Gastroesophageal sphincter (tissue), 4 donors: ENCODE measurements around the gene ACVR1B. TPM values are rescaled to one million over a fixed set of nuclear protein-coding genes. Genes with fewer than 3 reads are reported as not detected.

Experiments used
- ATAC-seq: fragments of 150-250 bp; one replicate; pipeline ENCODE4 v1.9.1; 2016; ENCODE audit warnings: mild to moderate bottlenecking, moderate library complexity
- H3K27ac ChIP-seq, 4 donors: fragments of 200-600 bp; sonication (generic) in 3 of 4; 1 replicate in 3 of 4; 2 replicates in 1 of 4; pipeline ENCODE4 v1.5.1; 2016 to 2019
- H3K27me3 ChIP-seq: fragments of 200-600 bp; sonication (generic); one replicate; pipeline ENCODE4 v1.5.1; 2019
- H3K36me3 ChIP-seq, 2 donors: fragments of 200-600 bp; sonication (generic); one replicate each; pipeline ENCODE4 v1.5.1; 2019; ENCODE audit warnings: control low read depth in 1 of 2
- H3K4me1 ChIP-seq, 3 donors: fragments of 200-600 bp; sonication (generic); 1 replicate in 2 of 3; 2 replicates in 1 of 3; pipeline ENCODE4 v1.5.1; 2016 to 2019; ENCODE audit warnings: control low read depth in 2 of 3
- H3K4me3 ChIP-seq, 2 donors: fragments of 200-600 bp; sonication (generic); one replicate each; pipeline ENCODE4 v1.5.1; 2019; ENCODE audit warnings: mild to moderate bottlenecking in 1 of 2, moderate library complexity in 1 of 2
- H3K9me3 ChIP-seq, 3 donors: fragments of 200-600 bp; sonication (generic); one replicate each; pipeline ENCODE4 v1.5.1; 2017 to 2019; ENCODE audit warnings: control low read depth in 2 of 3
- EP300 ChIP-seq: sonication (generic); formaldehyde crosslinking; IDR thresholded peaks from one replicate; pipeline ENCODE4 v1.6.1; 2017; ENCODE audit warnings: antibody characterized with exemption, mild to moderate bottlenecking
- POLR2A ChIP-seq, 2 donors: fragments of 450-650 bp; IDR thresholded peaks; one replicate each; pipeline ENCODE4 v1.6.1; 2017; ENCODE audit warnings: antibody characterized with exemption in 2 of 2, mild to moderate bottlenecking in 2 of 2, moderate library complexity in 1 of 2
- POLR2AphosphoS5 ChIP-seq: sonication (generic); formaldehyde crosslinking; IDR thresholded peaks from one replicate; pipeline ENCODE4 v1.6.1; 2017; ENCODE audit warnings: antibody characterized with exemption
- WGBS, 2 donors: methylation state at CpG; one replicate each; pipeline ENCODE4 v1.1.5; 2018; ENCODE audit warnings: low coverage in 1 of 2; 5-methylcytosine and 5-hydroxymethylcytosine counted together
- total RNA-seq, 4 donors: library from RNA; depleted of rRNA; stranded (reverse); fragments of >200 nt; gene quantifications; one replicate each; pipeline ENCODE4 v1.1.0, GENCODE V29; 2016
- TF ChIP-seq, protein P1 (sequence below), 4 experiments: fragments of 200-600 bp in 2 of 4; fragments of 450-650 bp in 2 of 4; sonication (generic) in 1 of 4; IDR thresholded peaks; one replicate each; pipeline ENCODE4 v1.5.1; 2017 to 2019; ENCODE audit warnings: antibody characterized with exemption in 4 of 4, mild to moderate bottlenecking in 2 of 4, moderate library complexity in 2 of 4

Gene ACVR1B
- total RNA-seq, 4 donors from 2014 or later = 6.5 to 17.9 (median 10.5) TPM

DNA sequence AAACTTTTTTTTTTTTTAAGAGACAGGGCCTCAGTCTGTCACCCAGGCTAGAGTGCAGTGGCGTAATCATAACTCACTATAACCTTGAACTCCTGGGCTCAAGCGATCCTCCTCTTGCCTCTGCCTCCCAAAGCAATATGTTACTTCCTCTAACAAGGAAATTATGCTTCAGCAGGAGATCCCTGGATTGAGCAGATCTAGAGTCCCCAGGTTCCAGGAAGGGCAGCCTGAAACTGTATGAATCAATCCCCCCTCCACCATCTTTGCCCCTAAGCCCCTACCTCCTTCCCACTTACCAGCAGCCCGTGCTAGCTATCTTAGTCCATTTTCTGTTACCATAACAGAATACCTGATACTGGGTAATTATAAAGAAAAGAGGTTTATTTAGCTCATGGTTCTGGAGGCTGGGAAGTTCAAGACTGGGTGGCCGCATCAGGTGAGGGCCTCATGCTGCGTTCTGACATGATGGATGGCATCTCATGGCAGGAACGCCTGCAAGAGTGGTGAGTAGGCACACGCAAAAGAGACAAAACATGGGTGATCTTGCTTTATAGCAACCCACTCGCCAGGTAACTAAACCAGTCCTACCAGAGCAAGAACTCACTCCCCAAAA is 60.2 kb downstream of the ACVR1B start:
- peaks cover 11% of the 10 kb centered on the region for H3K27me3 ChIP-seq
- no peaks in the 10 kb centered on the region for H3K9me3 ChIP-seq
- H3K4me3 ChIP-seq = no peak overlapping the region
- no peak for TF ChIP-seq EP300
- TF ChIP-seq POLR2A (IDR thresholded peaks at IDR 0.05) = no peak
- TF ChIP-seq, protein P1, sequence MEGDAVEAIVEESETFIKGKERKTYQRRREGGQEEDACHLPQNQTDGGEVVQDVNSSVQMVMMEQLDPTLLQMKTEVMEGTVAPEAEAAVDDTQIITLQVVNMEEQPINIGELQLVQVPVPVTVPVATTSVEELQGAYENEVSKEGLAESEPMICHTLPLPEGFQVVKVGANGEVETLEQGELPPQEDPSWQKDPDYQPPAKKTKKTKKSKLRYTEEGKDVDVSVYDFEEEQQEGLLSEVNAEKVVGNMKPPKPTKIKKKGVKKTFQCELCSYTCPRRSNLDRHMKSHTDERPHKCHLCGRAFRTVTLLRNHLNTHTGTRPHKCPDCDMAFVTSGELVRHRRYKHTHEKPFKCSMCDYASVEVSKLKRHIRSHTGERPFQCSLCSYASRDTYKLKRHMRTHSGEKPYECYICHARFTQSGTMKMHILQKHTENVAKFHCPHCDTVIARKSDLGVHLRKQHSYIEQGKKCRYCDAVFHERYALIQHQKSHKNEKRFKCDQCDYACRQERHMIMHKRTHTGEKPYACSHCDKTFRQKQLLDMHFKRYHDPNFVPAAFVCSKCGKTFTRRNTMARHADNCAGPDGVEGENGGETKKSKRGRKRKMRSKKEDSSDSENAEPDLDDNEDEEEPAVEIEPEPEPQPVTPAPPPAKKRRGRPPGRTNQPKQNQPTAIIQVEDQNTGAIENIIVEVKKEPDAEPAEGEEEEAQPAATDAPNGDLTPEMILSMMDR (IDR thresholded peaks at IDR 0.05) = no peak
- no peak for TF ChIP-seq POLR2AphosphoS5
- peak overlapping the region in 2 of 4 donors; percentile 87 to 89 for H3K27ac ChIP-seq
- WGBS, 2 donors = 89 to 92% methylated on average over 5 to 7 of the region's 8 CpGs
- H3K4me1 ChIP-seq = peaks cover 0 to 61% (median 15%) of the 10 kb centered on the region in 3 donors
- no peak for ATAC-seq
- peaks cover 0 to 48% of the 10 kb centered on the region in 2 donors for H3K36me3 ChIP-seq

DNA sequence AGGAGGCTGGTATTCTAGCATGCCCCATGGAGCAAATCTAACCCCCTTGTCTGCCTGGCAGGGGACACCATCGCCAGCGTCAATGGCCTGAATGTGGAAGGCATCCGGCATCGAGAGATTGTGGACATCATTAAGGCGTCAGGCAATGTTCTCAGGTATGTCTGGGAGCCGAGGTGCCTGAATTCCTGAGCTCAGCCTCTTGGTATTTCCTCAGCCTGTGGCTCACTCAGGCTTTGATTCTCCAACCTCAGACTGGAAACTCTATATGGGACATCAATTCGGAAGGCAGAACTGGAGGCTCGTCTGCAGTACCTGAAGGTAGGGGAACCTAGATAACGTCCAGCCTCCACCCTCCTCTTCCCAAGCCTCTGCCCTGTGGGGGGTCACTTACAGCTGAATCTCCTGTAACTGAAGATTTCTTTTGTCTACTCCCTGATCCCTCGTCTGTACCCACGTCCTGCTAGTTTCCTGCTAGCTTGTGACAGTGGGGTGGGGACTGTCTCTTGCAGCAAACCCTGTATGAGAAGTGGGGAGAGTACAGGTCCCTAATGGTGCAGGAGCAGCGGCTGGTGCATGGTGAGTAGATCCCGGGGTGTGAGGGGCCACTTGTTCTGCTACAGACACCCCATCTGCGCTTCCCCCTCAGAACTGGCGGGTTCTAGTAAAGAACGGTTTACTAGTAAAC is 62.3 kb downstream of the ACVR1B start:
- Histone ChIP-seq H3K36me3 (peaks cover 0 to 48% of the 10 kb centered on the region in 2 donors), H3K9me3 (no peaks in the 10 kb centered on the region), H3K27ac (peak overlapping the region in 1 of 4 donors; percentile 10), H3K4me1 (peaks cover 0 to 41% (median 15%) of the 10 kb centered on the region in 3 donors), H3K4me3 (no peak overlapping the region), H3K27me3 (no peaks in the 10 kb centered on the region)
- TF ChIP-seq POLR2AphosphoS5 (no peak), EP300 (no peak), POLR2A (IDR thresholded peaks at IDR 0.05) (no peak)
- TF ChIP-seq, protein P1 (IDR thresholded peaks at IDR 0.05) = no peak
- 80 to 97% methylated on average over 1 to 9 of the region's 16 CpGs for WGBS, 2 donors
- no peak for ATAC-seq

DNA sequence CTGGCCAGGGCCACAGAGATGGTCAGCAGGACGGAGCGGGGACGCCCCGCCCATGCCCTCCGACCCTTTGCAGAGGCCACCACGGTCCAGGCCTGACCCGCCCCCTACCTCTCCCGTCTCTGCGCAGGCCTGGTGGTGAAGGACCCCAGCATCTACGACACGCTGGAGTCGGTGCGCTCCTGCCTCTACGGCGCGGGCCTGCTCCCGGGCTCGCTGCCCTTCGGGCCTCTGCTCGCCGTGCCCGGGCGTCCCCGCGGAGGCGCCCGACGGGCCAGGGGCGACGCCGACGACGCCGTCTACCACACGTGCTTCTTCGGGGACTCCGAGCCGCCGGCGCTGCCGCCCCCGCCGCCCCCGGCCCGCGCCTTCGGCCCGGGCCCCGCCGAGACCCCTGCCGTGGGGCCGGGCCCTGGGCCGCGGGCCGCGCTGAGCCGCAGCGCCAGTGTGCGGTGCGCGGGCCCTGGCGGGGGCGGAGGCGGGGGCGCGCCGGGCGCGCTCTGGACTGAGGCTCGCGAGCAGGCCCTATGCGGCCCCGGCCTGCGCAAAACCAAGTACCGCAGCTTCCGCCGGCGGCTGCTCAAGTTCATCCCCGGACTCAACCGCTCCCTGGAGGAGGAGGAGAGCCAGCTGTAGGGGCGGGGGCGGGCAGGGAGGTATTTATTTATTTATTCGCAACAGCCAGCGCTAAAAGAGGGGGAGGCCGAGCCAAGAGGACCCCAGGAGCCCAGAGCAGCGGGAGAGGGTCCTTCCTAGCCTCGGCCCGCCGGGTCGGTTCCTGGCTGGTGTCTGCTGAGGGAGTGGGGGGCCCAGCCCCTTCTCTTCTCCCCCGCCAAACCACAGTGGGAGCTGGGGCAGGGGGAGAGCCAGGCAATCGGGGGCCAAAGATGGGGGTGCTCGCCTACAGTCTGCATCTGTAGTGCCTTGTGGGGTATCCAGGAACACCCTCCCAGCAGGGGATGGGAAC is 63.4 kb downstream of the ACVR1B start:
- no peak for TF ChIP-seq POLR2A (IDR thresholded peaks at IDR 0.05)
- no peak for TF ChIP-seq EP300
- TF ChIP-seq, protein P1 (IDR thresholded peaks at IDR 0.05) = no peak
- TF ChIP-seq POLR2AphosphoS5 = no peak
- H3K36me3 ChIP-seq = peaks cover 0 to 45% of the 10 kb centered on the region in 2 donors
- H3K27me3 ChIP-seq = no peaks in the 10 kb centered on the region
- WGBS, 2 donors = no CpG with 5 or more reads among the region's 93 CpGs
- H3K4me3 ChIP-seq = no peak overlapping the region
- no peak overlapping the region for H3K27ac ChIP-seq
- H3K4me1 ChIP-seq = peaks cover 0 to 30% (median 15%) of the 10 kb centered on the region in 3 donors
- no peaks in the 10 kb centered on the region for H3K9me3 ChIP-seq
- no peak for ATAC-seq

DNA sequence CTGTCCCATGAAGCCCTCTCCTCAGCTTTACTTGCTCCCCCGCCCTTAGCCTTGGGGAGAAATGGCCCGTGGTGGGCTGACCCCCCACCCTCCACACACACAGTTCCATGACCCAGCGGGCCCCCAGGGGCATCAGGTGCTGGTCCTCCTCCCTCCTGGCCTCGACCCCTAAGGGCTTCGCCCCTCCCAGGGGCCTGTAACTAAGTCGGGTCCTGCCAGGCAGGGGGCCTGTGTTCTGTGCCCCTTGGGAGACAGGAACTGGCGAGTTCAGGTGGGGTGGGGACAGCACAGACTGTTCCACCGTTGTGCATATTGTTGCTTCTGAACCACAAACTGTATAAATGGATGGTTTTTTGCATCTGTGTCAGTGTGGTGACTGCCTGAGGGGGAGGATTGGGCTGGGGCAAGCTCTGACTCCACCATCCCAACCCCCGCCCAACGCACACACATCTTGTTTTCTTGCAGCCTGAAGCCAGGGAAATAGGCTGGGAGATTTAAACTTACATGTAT is 64.1 kb downstream of the ACVR1B start:
- H3K4me1 ChIP-seq = peaks cover 0 to 24% (median 7%) of the 10 kb centered on the region in 3 donors
- no peak overlapping the region for H3K27ac ChIP-seq
- ATAC-seq = no peak
- no peak overlapping the region for H3K4me3 ChIP-seq
- no peaks in the 10 kb centered on the region for H3K9me3 ChIP-seq
- WGBS, 2 donors = 83 to 84% methylated on average over 1 to 2 of the region's 10 CpGs
- H3K36me3 ChIP-seq = peaks cover 0 to 45% of the 10 kb centered on the region in 2 donors
- no peaks in the 10 kb centered on the region for H3K27me3 ChIP-seq
- no peak for TF ChIP-seq POLR2A (IDR thresholded peaks at IDR 0.05)
- TF ChIP-seq EP300 = no peak
